PC-3 (cell line): Measurements from ENCODE around the gene KCTD17. TPM values are rescaled to one million over a fixed set of nuclear protein-coding genes. Genes with fewer than 3 reads are reported as not detected.

Experiments used
- ATAC-seq: fragments of 200-7000 bp; cut with Tn5 transposase; 2 replicates; pipeline ENCODE4 v1.9.1; 2020; ENCODE audit warnings: mild to moderate bottlenecking, moderate library complexity
- BruUV-seq: library from RNA; stranded (reverse); fragments of 400-500 nt; replicated peaks from 2 replicates; lab custom pipeline; 2021; lab: Mats Ljungman, UMichigan
- CTCF ChIA-PET: fragments of 300-600 bp; sonication (Branson Sonifier 250); formaldehyde crosslinking; loops from one replicate; lab custom pipeline; 2022; ENCODE audit warnings: antibody characterized with exemption; lab: Charles Lee
- POLR2A ChIA-PET: fragments of 300-600 bp; sonication (Branson Sonifier 250); formaldehyde crosslinking; loops from one replicate; lab custom pipeline; 2022; ENCODE audit warnings: antibody characterized with exemption; ENCODE audit not compliant: unreplicated experiment; lab: Charles Lee
- DNase-seq: peaks from one replicate; pipeline ENCODE4 v3.0.0-alpha.2; 2015
- H2AFZ ChIP-seq: fragments of 300-600 bp; sonication (generic); 2 replicates; pipeline ENCODE4 v1.6.0; 2016; ENCODE audit warnings: antibody characterized with exemption, low read length
- H3F3A ChIP-seq: fragments of 300-600 bp; sonication (generic); one replicate; pipeline ENCODE4 v1.6.0; 2017; ENCODE audit warnings: antibody characterized with exemption, low read length, control low read depth, mild to moderate bottlenecking; ENCODE audit not compliant: unreplicated experiment
- H3K27ac ChIP-seq: fragments of 300-600 bp; sonication (generic); 2 replicates; pipeline ENCODE4 v1.5.1; 2016; ENCODE audit warnings: mild to moderate bottlenecking, low read length
- H3K27me3 ChIP-seq: fragments of 300-600 bp; sonication (generic); 2 replicates; pipeline ENCODE4 v1.6.1; 2016; ENCODE audit warnings: low read length, mixed read lengths
- H3K36me3 ChIP-seq: fragments of 300-600 bp; sonication (generic); 2 replicates; pipeline ENCODE4 v1.6.1; 2016; ENCODE audit warnings: low read depth, mixed run types, low read length, mixed read lengths
- H3K4me1 ChIP-seq: fragments of 300-600 bp; sonication (generic); 2 replicates; pipeline ENCODE4 v1.5.1; 2016; ENCODE audit warnings: low read length; ENCODE audit not compliant: insufficient read depth
- H3K4me2 ChIP-seq: fragments of 300-600 bp; sonication (generic); 2 replicates; pipeline ENCODE4 v1.6.0; 2016; ENCODE audit warnings: low read length
- H3K4me3 ChIP-seq: fragments of 300-600 bp; sonication (generic); 2 replicates; pipeline ENCODE4 v1.5.1; 2016; ENCODE audit warnings: mild to moderate bottlenecking, low read length, mixed read lengths
- H3K79me2 ChIP-seq: fragments of 300-600 bp; sonication (generic); 2 replicates; pipeline ENCODE4 v1.6.1; 2017; ENCODE audit warnings: low read length, mixed read lengths
- H3K9ac ChIP-seq: fragments of 300-600 bp; sonication (generic); 2 replicates; pipeline ENCODE4 v1.6.0; 2016; ENCODE audit warnings: mild to moderate bottlenecking, low read length
- H3K9me2 ChIP-seq: fragments of 300-600 bp; sonication (generic); replicated peaks from 2 replicates; pipeline ENCODE4 v1.6.1; 2016; ENCODE audit warnings: mixed run types, low read length, mixed read lengths
- H3K9me3 ChIP-seq: fragments of 300-600 bp; sonication (generic); 2 replicates; pipeline ENCODE4 v1.6.1; 2016; ENCODE audit warnings: low read length, mixed read lengths
- H4K20me1 ChIP-seq: fragments of 300-600 bp; sonication (generic); 2 replicates; pipeline ENCODE4 v1.6.1; 2016; ENCODE audit warnings: low read length, mixed read lengths
- CTCF ChIP-seq: fragments of 300-600 bp; sonication (generic); conservative IDR thresholded peaks from 2 replicates; pipeline ENCODE4 v1.5.1; 2017; ENCODE audit warnings: antibody characterized with exemption, low read depth, mild to moderate bottlenecking, low read length
- EZH2 ChIP-seq: fragments of 300-600 bp; sonication (generic); IDR thresholded peaks from one replicate; pipeline ENCODE4 v1.6.1; 2017; ENCODE audit warnings: antibody characterized with exemption, mild to moderate bottlenecking, low read length; ENCODE audit not compliant: unreplicated experiment
- EZH2phosphoT487 ChIP-seq: fragments of 300-600 bp; sonication (generic); IDR thresholded peaks from 2 replicates; pipeline ENCODE4 v1.6.1; 2018; ENCODE audit warnings: mild to moderate bottlenecking, antibody characterized with exemption, low read length, borderline replicate concordance
- intact Hi-C: fragments of 100-400 bp; cut with micrococcal nuclease; formaldehyde crosslinking; loops from 2 replicates; pipeline ENCODE4 v1.9.0; 2023
- total RNA-seq: library from RNA; depleted of rRNA; stranded (reverse); fragments of >200 nt; gene quantifications from 2 replicates; pipeline ENCODE4 v1.2.3, GENCODE V29; 2014

The KCTD17 gene
- total RNA-seq, 1 experiment from 2014 or later = 25.9 TPM

- no peak for ATAC-seq
- H3K27me3 ChIP-seq = no peaks in the 10 kb centered on the region
Measured at GRCh38 chr22:37014835-37015586, 36.5 kb upstream of the KCTD17 start.

GRCh38 chr22:37015587-37015878 lies 36.0 kb upstream of the KCTD17 start:
- Histone ChIP-seq H3K36me3 (no peaks in the 10 kb centered on the region), H3K27ac (no peak overlapping the region), H3K4me2 (no peak overlapping the region), H4K20me1 (no peaks in the 10 kb centered on the region), H3K4me1 (peaks cover 11% of the 10 kb centered on the region; the same call in 1 of the 2 replicates), H3K9me2 (no peaks in the 10 kb centered on the region), H3K79me2 (peaks cover 22% of the 10 kb centered on the region), H2AFZ (no peak overlapping the region), H3K9me3 (no peaks in the 10 kb centered on the region), H3K27me3 (no peaks in the 10 kb centered on the region), H3F3A (no peaks in the 10 kb centered on the region), H3K4me3 (no peak overlapping the region), H3K9ac (no peak overlapping the region)
- ChIA-PET CTCF (interaction anchor here (0.5 kb wide), 1 partner anchor 36 kb away, joined by 6 read pairs; no protein-coding TSS in a partner anchor), POLR2A (no interaction called here)
- ATAC-seq = no peak
- no peak for DNase-seq
- no TSS peak for BruUV-seq
- TF ChIP-seq EZH2phosphoT487 (no peak), CTCF (no peak), EZH2 (no peak)
- intact Hi-C loops = no loop called here

More at GRCh38 chr22:37014835-37015586, 36.5 kb upstream of the KCTD17 start:
- Histone ChIP-seq H3K9ac (no peak overlapping the region), H3F3A (no peaks in the 10 kb centered on the region), H3K36me3 (no peaks in the 10 kb centered on the region), H3K79me2 (peaks cover 17% of the 10 kb centered on the region), H3K4me2 (no peak overlapping the region), H3K9me2 (no peaks in the 10 kb centered on the region), H3K27ac (no peak overlapping the region), H3K4me1 (peaks cover 11% of the 10 kb centered on the region; the same call in 1 of the 2 replicates), H4K20me1 (no peaks in the 10 kb centered on the region), H3K9me3 (no peaks in the 10 kb centered on the region), H3K4me3 (no peak overlapping the region), H2AFZ (no peak overlapping the region)
- intact Hi-C loops = no loop called here
- BruUV-seq = no TSS peak
- TF ChIP-seq CTCF (no peak), EZH2phosphoT487 (no peak), EZH2 (no peak)
- DNase-seq = no peak
- ChIA-PET CTCF (interaction anchor here (0.5 kb wide), 1 partner anchor 35 kb away, joined by 6 read pairs; no protein-coding TSS in a partner anchor), POLR2A (no interaction called here)
